Thyroid gland (tissue), 4 donors: Measurements from ENCODE around the gene DLG2. TPM values are rescaled to one million over a fixed set of nuclear protein-coding genes. Genes with fewer than 3 reads are reported as not detected.
A peak's percentile ranks its signal among the peaks of the same experiment; 100 is the strongest.

Source experiments
- DNase-seq, 2 donors: peaks; one replicate each; pipeline ENCODE4 v3.0.0-alpha.2; 2019
- H3K27ac ChIP-seq, 3 donors: fragments of 200-600 bp; sonication (generic); 1 replicate in 2 of 3; 2 replicates in 1 of 3; pipeline ENCODE4 v1.5.1; 2016 to 2019; ENCODE audit warnings: mild to moderate bottlenecking in 1 of 3, moderate library complexity in 1 of 3
- H3K27me3 ChIP-seq: fragments of 200-600 bp; sonication (generic); one replicate; pipeline ENCODE4 v1.5.1; 2019
- H3K36me3 ChIP-seq, 2 donors: fragments of 200-600 bp; sonication (generic); one replicate each; pipeline ENCODE4 v1.5.1; 2016 to 2019
- H3K4me1 ChIP-seq, 2 donors: fragments of 200-600 bp; sonication (generic); one replicate each; pipeline ENCODE4 v1.5.1; 2017 to 2019
- H3K4me3 ChIP-seq, 3 donors: fragments of 200-600 bp; sonication (generic); replicated peaks in 1 of 3; 1 replicate in 2 of 3; 2 replicates in 1 of 3; pipeline ENCODE4 v1.5.1; 2016; ENCODE audit warnings: mild to moderate bottlenecking in 1 of 3
- H3K9me3 ChIP-seq: fragments of 200-600 bp; sonication (generic); one replicate; pipeline ENCODE4 v1.5.1; 2017
- CTCF ChIP-seq, 6 experiments: fragments of 200-600 bp in 3 of 6; fragments of 450-650 bp in 3 of 6; sonication (generic) in 3 of 6; IDR thresholded peaks; one replicate each; pipeline ENCODE4 v1.5.1; 2016 to 2019; ENCODE audit warnings: antibody characterized with exemption in 6 of 6, mild to moderate bottlenecking in 2 of 6, inconsistent platforms in 1 of 6, moderate library complexity in 1 of 6
- POLR2A ChIP-seq, 2 donors: fragments of 450-650 bp; IDR thresholded peaks; one replicate each; pipeline ENCODE4 v1.6.1; 2017; ENCODE audit warnings: antibody characterized with exemption in 2 of 2, mild to moderate bottlenecking in 2 of 2, moderate library complexity in 1 of 2
- WGBS, 2 donors: methylation state at CpG; one replicate each; pipeline ENCODE4 v1.1.5; 2017; 5-methylcytosine and 5-hydroxymethylcytosine counted together
- intact Hi-C: fragments of 100-400 bp; cut with DNase I; formaldehyde crosslinking; loops from one replicate; pipeline ENCODE4 v1.15.1; 2023
- small RNA-seq: library from RNA; depleted of rRNA; stranded (forward); fragments of <200 nt; gene quantifications from one replicate; pipeline ENCODE3, GENCODE V24; 2016
- total RNA-seq, 4 donors: library from RNA; depleted of rRNA; stranded (reverse); fragments of >200 nt; gene quantifications; one replicate each; pipeline ENCODE4 v1.2.3, GENCODE V29; 2016

The DLG2 gene
- total RNA-seq, 4 donors from 2014 or later = 29.4 to 79.4 (median 42.4) TPM

DNA sequence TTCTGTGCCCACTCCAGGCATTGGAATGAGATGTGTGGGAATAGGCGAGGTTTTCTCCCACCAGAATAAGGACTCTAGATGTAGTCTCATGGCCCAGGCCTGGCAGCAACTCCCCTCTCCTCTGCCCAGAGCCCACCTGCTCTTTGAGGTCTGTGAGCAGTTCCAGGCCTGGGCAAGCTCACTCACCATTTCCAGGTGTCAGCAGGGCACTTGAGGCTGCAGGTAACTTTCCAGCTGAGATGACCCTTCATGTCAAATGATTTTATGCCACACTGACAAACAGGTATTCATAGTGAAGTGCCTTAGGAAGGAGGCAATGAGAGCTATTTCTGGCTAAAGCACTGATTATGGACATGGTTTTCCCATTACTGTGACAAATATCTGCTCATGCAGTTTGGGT, 2217.7 kb downstream of the DLG2 start:
- peak; percentile 77 to 81 for DNase-seq
- Histone ChIP-seq H3K27ac (peak overlapping the region; percentile 75 to 87 (median 80)), H3K9me3 (no peaks in the 10 kb centered on the region), H3K36me3 (no peaks in the 10 kb centered on the region), H3K4me1 (peaks cover 24 to 25% of the 10 kb centered on the region in 2 donors), H3K4me3 (no peak overlapping the region), H3K27me3 (no peaks in the 10 kb centered on the region)
- intact Hi-C loops = no loop called here
- TF ChIP-seq CTCF (IDR thresholded peaks at IDR 0.05) (no peak), POLR2A (IDR thresholded peaks at IDR 0.05) (peak in 1 of 2 donors; percentile 37)
- WGBS, 2 donors = 78 to 100% methylated on average over 1 of the region's 1 CpG

- no peak for DNase-seq
- 70 to 83% methylated on average over 1 of the region's 1 CpG for WGBS, 2 donors
- intact Hi-C loops = no loop called here
- Histone ChIP-seq H3K27ac (peak overlapping the region; percentile 75 to 87 (median 80)), H3K27me3 (no peaks in the 10 kb centered on the region), H3K36me3 (no peaks in the 10 kb centered on the region), H3K9me3 (no peaks in the 10 kb centered on the region), H3K4me1 (peaks cover 24 to 25% of the 10 kb centered on the region in 2 donors), H3K4me3 (no peak overlapping the region)
- TF ChIP-seq CTCF (IDR thresholded peaks at IDR 0.05) (no peak), POLR2A (IDR thresholded peaks at IDR 0.05) (no peak)
These were observed 2218.2 kb downstream of the DLG2 start for GRCh38 chr11:83408946-83409345.

Small RNA genes within 50 kb of the gene (small RNA-seq; reads per million reads assigned to genes)
- gene RF02112 (not detected), gene RF02113 (not detected), gene RNU6-1292P (not detected)

Other genes starting within 250 kb of the DLG2 start
- gene TMEM126B, start 1.2 kb upstream of the DLG2 start, total RNA-seq = 10 to 100 TPM; 45.6 to 65.7 (median 62.0) TPM
- gene TMEM126A, start 20.6 kb upstream of the DLG2 start, total RNA-seq = 10 to 100 TPM; 24.1 to 31.7 (median 27.1) TPM
- 100 to 1,000 TPM in 2 of 4 donors, 10 to 100 TPM in 2; 72.9 to 125 (median 106) TPM for gene CREBZF, start 37.8 kb upstream of the DLG2 start, total RNA-seq
- gene CCDC89, start 58.9 kb upstream of the DLG2 start, total RNA-seq = 1 to 10 TPM in 1 of 4 donors, under 1 TPM in 2, not detected in 1; 0.33 to 2.2 (median 0.40) TPM
- 10 to 100 TPM in 2 of 4 donors, 1 to 10 TPM in 2; 4.5 to 18.8 (median 9.0) TPM for gene SYTL2, start 183.8 kb upstream of the DLG2 start, total RNA-seq
- gene CCDC83, start 228.0 kb upstream of the DLG2 start, total RNA-seq = not detected